Endothelial cell of umbilical vein (primary cell): Measurements from ENCODE around the gene SKIC8. TPM values are rescaled to one million over a fixed set of nuclear protein-coding genes. Genes with fewer than 3 reads are reported as not detected.

Experiments
- BruUV-seq: library from RNA; stranded (reverse); fragments of 400-500 nt; replicated peaks from 2 replicates; lab custom pipeline; 2021; lab: Mats Ljungman, UMichigan
- CTCF ChIA-PET: fragments of 300-600, 350-600 bp; sonication (Branson Sonifier 250); formaldehyde crosslinking; loops from one replicate; lab custom pipeline; 2021; ENCODE audit warnings: antibody characterized with exemption, inconsistent platforms; lab: Charles Lee
- POLR2A ChIA-PET: fragments of 300-600, 350-600 bp; sonication (Branson Sonifier 250); formaldehyde crosslinking; loops from one replicate; lab custom pipeline; 2021; ENCODE audit warnings: antibody characterized with exemption, inconsistent platforms; lab: Charles Lee
- DNase-seq: peaks from one replicate; pipeline ENCODE4 v3.0.0-alpha.2; 2011; ENCODE audit warnings: low read depth, low spot score
- FAIRE-seq: peaks from 2 replicates; lab custom pipeline; 2011; peaks lifted over from hg19 to GRCh38; lab: Jason Lieb, UNC
- H2AFZ ChIP-seq: 2 replicates; pipeline ENCODE4 v1.6.0; 2012; ENCODE audit warnings: low read depth, low read length, control low read depth, inconsistent platforms
- H3K27ac ChIP-seq: 2 replicates; pipeline ENCODE4 v1.5.1; 2011; ENCODE audit warnings: low read depth, mild to moderate bottlenecking, control low read depth, low read length, moderate library complexity; ENCODE audit not compliant: insufficient read depth
- H3K27me3 ChIP-seq, 2 experiments: 2 replicates each; pipeline versions ENCODE4 v1.6.0 to v1.6.1; 2011; ENCODE audit warnings: low read length in 2 of 2, mixed read lengths in 1 of 2; ENCODE audit not compliant: control insufficient read depth in 2 of 2, insufficient read depth in 2 of 2
- H3K36me3 ChIP-seq, 2 experiments: 2 replicates in 1 of 2; 3 replicates in 1 of 2; pipeline ENCODE4 v1.5.1; 2011; ENCODE audit warnings: low read length in 2 of 2, mild to moderate bottlenecking in 1 of 2, moderate library complexity in 1 of 2; ENCODE audit not compliant: control insufficient read depth in 2 of 2, insufficient read depth in 2 of 2; ENCODE audit errors: extremely low read depth in 1 of 2
- H3K4me1 ChIP-seq: 3 replicates; pipeline ENCODE4 v1.5.1; 2011; ENCODE audit warnings: mild to moderate bottlenecking, low read length; ENCODE audit not compliant: control insufficient read depth, insufficient read depth; ENCODE audit errors: extremely low read depth
- H3K4me2 ChIP-seq: 2 replicates; pipeline ENCODE4 v1.6.1; 2011; ENCODE audit warnings: low read length, control low read depth, mixed read lengths; ENCODE audit not compliant: insufficient read depth
- H3K4me3 ChIP-seq, 3 experiments: fragments of 200-600 bp in 1 of 3; sonication (generic), shearing (Covaris generic) in 1 of 3; replicated peaks in 1 of 3; 2 replicates each; pipeline ENCODE4 v1.5.1; 2011 to 2016; ENCODE audit warnings: control low read depth in 3 of 3, low read length in 3 of 3, mild to moderate bottlenecking in 2 of 3, inconsistent platforms in 1 of 3, low read depth in 1 of 3, moderate library complexity in 1 of 3; ENCODE audit not compliant: insufficient read depth in 1 of 3
- H3K79me2 ChIP-seq: 2 replicates; pipeline ENCODE4 v1.6.0; 2012; ENCODE audit warnings: low read length, inconsistent platforms; ENCODE audit not compliant: control insufficient read depth, insufficient read depth
- H3K9ac ChIP-seq: replicated peaks from 2 replicates; pipeline ENCODE3; 2011; ENCODE audit warnings: low read length, control low read depth; ENCODE audit not compliant: insufficient read depth; ENCODE audit errors: extremely low read depth
- H3K9me1 ChIP-seq: replicated peaks from 3 replicates; pipeline ENCODE4 v1.6.0; 2011; ENCODE audit warnings: mild to moderate bottlenecking, low read length; ENCODE audit not compliant: control insufficient read depth, insufficient read depth; ENCODE audit errors: extremely low read depth
- H3K9me3 ChIP-seq: replicated peaks from 2 replicates; pipeline ENCODE4 v1.5.1; 2012; ENCODE audit warnings: low read length, inconsistent platforms; ENCODE audit not compliant: control insufficient read depth, insufficient read depth
- H4K20me1 ChIP-seq: replicated peaks from 2 replicates; pipeline ENCODE3; 2011; ENCODE audit warnings: mild to moderate bottlenecking, low read length; ENCODE audit not compliant: control insufficient read depth, insufficient read depth; ENCODE audit errors: extremely low read depth
- CTCF ChIP-seq, 2 donors: IDR thresholded peaks; 1 replicate in 1 of 2; 2 replicates in 1 of 2; pipeline ENCODE4 v1.5.1; 2011; ENCODE audit warnings: low read length in 2 of 2, mild to moderate bottlenecking in 2 of 2, moderate library complexity in 2 of 2, control low read depth in 1 of 2, inconsistent platforms in 1 of 2, low read depth in 1 of 2; ENCODE audit not compliant: insufficient read depth in 1 of 2; ENCODE audit errors: extremely low read depth in 1 of 2
- EZH2 ChIP-seq: IDR thresholded peaks from 2 replicates; pipeline ENCODE4 v1.6.1; 2012; ENCODE audit warnings: borderline replicate concordance, low read depth, mild to moderate bottlenecking, moderate library complexity, low read length, inconsistent platforms; ENCODE audit not compliant: severe bottlenecking
- FOS ChIP-seq: IDR thresholded peaks from 2 replicates; pipeline ENCODE4 v1.6.1; 2011; ENCODE audit warnings: mild to moderate bottlenecking, low read length, moderate library complexity, borderline replicate concordance; ENCODE audit not compliant: insufficient read depth
- GATA2 ChIP-seq: IDR thresholded peaks from 2 replicates; pipeline ENCODE4 v1.7.0; 2011; ENCODE audit warnings: low read depth, mild to moderate bottlenecking, moderate library complexity, mixed read lengths, low read length; ENCODE audit not compliant: insufficient read length, insufficient read depth
- MAX ChIP-seq: IDR thresholded peaks from 2 replicates; pipeline ENCODE4 v1.6.1; 2011; ENCODE audit not compliant: insufficient read depth, insufficient read length
- MYC ChIP-seq: IDR thresholded peaks from one replicate; pipeline ENCODE4 v1.6.1; 2011; ENCODE audit warnings: mild to moderate bottlenecking, low read depth, low read length
- POLR2A ChIP-seq: IDR thresholded peaks from 2 replicates; pipeline ENCODE4 v1.6.1; 2012; ENCODE audit warnings: low read depth, mild to moderate bottlenecking, control low read depth, low read length
- dilution Hi-C: fragments of 300-500 bp; cut with MboI; formaldehyde crosslinking; loops from one replicate; pipeline ENCODE4 v1.15.0; 2019; ENCODE audit warnings: low sequenced_read_pairs; ENCODE audit not compliant: extremely low pct_ligation_motif_present
- intact Hi-C: fragments of 100-400 bp; cut with micrococcal nuclease; formaldehyde crosslinking; loops from one replicate; pipeline ENCODE4 v1.10.0; 2022
- polyA plus RNA-seq, 4 experiments: library from polyadenylated mRNA; depleted of rRNA in 3 of 4; stranded (reverse) in 3 of 4; unstranded in 1 of 4; fragments of >200 nt; gene quantifications; 2 replicates each; pipeline versions ENCODE4 v1.2.1 to v1.2.3, GENCODE V29; 2011 to 2012; ENCODE audit warnings: missing spikeins in 1 of 4
- small RNA-seq: library from RNA; depleted of rRNA; stranded (forward); fragments of <200 nt; gene quantifications from one replicate; pipeline ENCODE3, GENCODE V24; 2012; ENCODE audit warnings: low replicate concordance, low read depth; ENCODE audit not compliant: insufficient read depth, insufficient read length
- total RNA-seq: library from RNA; stranded (reverse); gene quantifications from 2 replicates; pipeline ENCODE4 v1.2.3, GENCODE V29; 2021

SKIC8 gene
- total and polyA plus RNA-seq, 2 donors (not counting 3 experiments of a cell fraction or from before 2014, with no cell fraction given), result 49.7 to 95.0 TPM

- Histone ChIP-seq H3K27ac (no peak overlapping the region), H3K36me3 (no peaks in the 10 kb centered on the region), H3K9ac (no peak overlapping the region), H4K20me1 (no peaks in the 10 kb centered on the region), H3K4me1 (no peaks in the 10 kb centered on the region), H3K4me3 (no peak overlapping the region), H3K9me1 (no peaks in the 10 kb centered on the region), H3K4me2 (no peak overlapping the region), H3K27me3 (peaks cover 0 to 2% of the 10 kb centered on the region in 2 experiments), H2AFZ (no peak overlapping the region), H3K9me3 (no peaks in the 10 kb centered on the region), H3K79me2 (no peaks in the 10 kb centered on the region)
- dilution Hi-C loops, result no loop called here
- no peak for TF ChIP-seq MAX
- no peak for TF ChIP-seq CTCF (IDR thresholded peaks at IDR 0.05; ENCODE audit: extremely low read depth in 1 of 2, insufficient read depth in 1 of 2, low read depth in 1 of 2, low read length in 2 of 2)
- no peak for TF ChIP-seq FOS
- no peak for TF ChIP-seq EZH2
- no peak for TF ChIP-seq GATA2
- TF ChIP-seq MYC, result no peak
- no peak for TF ChIP-seq POLR2A
- DNase-seq, result no peak
- CTCF ChIA-PET, result interaction anchor here (1.3 kb wide), 1 partner anchor 125 kb away, joined by 3 read pairs; no protein-coding TSS in a partner anchor
- POLR2A ChIA-PET, result no interaction called here
- FAIRE-seq, result no peak
- intact Hi-C loops, result no loop called here
- BruUV-seq, result no TSS peak
Observed at GRCh38 chr15:78233496-78233895, 65.9 kb downstream of the SKIC8 start.

Small RNA genes lying within 50 kb of the gene (small RNA-seq; reads per million reads assigned to genes)
- gene AC090607.5, result not detected

Other genes starting within 250 kb of the SKIC8 start
- gene TBC1D2B, start 221.9 kb downstream of the SKIC8 start, total RNA-seq, result 45.4 and 46.1 TPM in 2 replicates
- gene TBC1D2B, start 221.9 kb downstream of the SKIC8 start, polyA plus RNA-seq, result 30.1 and 30.8 TPM in 2 replicates
- gene SH2D7, start 207.0 kb downstream of the SKIC8 start, total RNA-seq, result not detected in 2 replicates
- not detected in 2 replicates for gene SH2D7, start 207.0 kb downstream of the SKIC8 start, polyA plus RNA-seq
- 2.5 and 4.0 TPM in 2 replicates for gene CIB2, start 168.2 kb downstream of the SKIC8 start, total RNA-seq
- 6.4 and 7.7 TPM in 2 replicates for gene CIB2, start 168.2 kb downstream of the SKIC8 start, polyA plus RNA-seq
- gene IDH3A, start 150.2 kb downstream of the SKIC8 start, total RNA-seq, result 62.8 and 63.9 TPM in 2 replicates
- gene IDH3A, start 150.2 kb downstream of the SKIC8 start, polyA plus RNA-seq, result 28.6 and 35.5 TPM in 2 replicates
- not detected in 2 replicates for gene ACSBG1, start 65.0 kb downstream of the SKIC8 start, total RNA-seq
- gene ACSBG1, start 65.0 kb downstream of the SKIC8 start, polyA plus RNA-seq, result not detected in 2 replicates
- gene DNAJA4, start 35.0 kb downstream of the SKIC8 start, total RNA-seq, result 20.2 and 21.3 TPM in 2 replicates
- gene DNAJA4, start 35.0 kb downstream of the SKIC8 start, polyA plus RNA-seq, result 15.4 and 17.3 TPM in 2 replicates
- gene CRABP1, start 40.7 kb upstream of the SKIC8 start, total RNA-seq, result not detected in 2 replicates
- 0.11 TPM in 1 of 2 replicates, not detected in the other for gene CRABP1, start 40.7 kb upstream of the SKIC8 start, polyA plus RNA-seq
- gene IREB2, start 138.6 kb upstream of the SKIC8 start, total RNA-seq, result 51.4 and 54.3 TPM in 2 replicates
- gene IREB2, start 138.6 kb upstream of the SKIC8 start, polyA plus RNA-seq, result 10.3 and 12.7 TPM in 2 replicates
- 2.1 and 2.7 TPM in 2 replicates for gene HYKK, start 208.0 kb upstream of the SKIC8 start, total RNA-seq
- gene HYKK, start 208.0 kb upstream of the SKIC8 start, polyA plus RNA-seq, result 1.0 and 1.3 TPM in 2 replicates
- 250 and 260 TPM in 2 replicates for gene PSMA4, start 240.8 kb upstream of the SKIC8 start, total RNA-seq
- gene PSMA4, start 240.8 kb upstream of the SKIC8 start, polyA plus RNA-seq, result 238 and 279 TPM in 2 replicates